Uterus (tissue), 4 donors: ENCODE results near the gene ATF4. TPM values are rescaled to one million over a fixed set of nuclear protein-coding genes. Genes with fewer than 3 reads are reported as not detected.

ENCODE experiments used
- DNase-seq, 2 donors: peaks; one replicate each; pipeline ENCODE4 v3.0.0-alpha.2; 2019 to 2020
- H3K27ac ChIP-seq, 2 donors: fragments of 200-600 bp; sonication (generic); 1 replicate in 1 of 2; 2 replicates in 1 of 2; pipeline ENCODE4 v1.5.1; 2016 to 2018
- H3K27me3 ChIP-seq, 2 donors: fragments of 200-600 bp; sonication (generic); one replicate each; pipeline ENCODE4 v1.5.1; 2018 to 2019; ENCODE audit warnings: control low read depth in 1 of 2
- H3K36me3 ChIP-seq, 2 donors: fragments of 200-600 bp; sonication (generic); one replicate each; pipeline ENCODE4 v1.5.1; 2019; ENCODE audit warnings: control low read depth in 1 of 2
- H3K4me1 ChIP-seq, 2 donors: fragments of 200-600 bp; sonication (generic); one replicate each; pipeline ENCODE4 v1.5.1; 2018 to 2019; ENCODE audit warnings: control low read depth in 1 of 2
- H3K4me3 ChIP-seq, 2 donors: fragments of 200-600 bp; sonication (generic); 1 replicate in 1 of 2; 2 replicates in 1 of 2; pipeline ENCODE4 v1.5.1; 2018 to 2019; ENCODE audit warnings: mild to moderate bottlenecking in 1 of 2
- H3K9me3 ChIP-seq, 2 donors: fragments of 200-600 bp; sonication (generic); one replicate each; pipeline ENCODE4 v1.5.1; 2019; ENCODE audit warnings: control low read depth in 1 of 2
- CTCF ChIP-seq, 4 experiments: fragments of 200-600 bp in 2 of 4; fragments of 450-650 bp in 2 of 4; sonication (generic) in 2 of 4; IDR thresholded peaks; one replicate each; pipeline ENCODE4 v1.5.1; 2016 to 2019; ENCODE audit warnings: antibody characterized with exemption in 4 of 4, mild to moderate bottlenecking in 2 of 4, moderate library complexity in 1 of 4
- POLR2A ChIP-seq, 2 donors: fragments of 450-650 bp; IDR thresholded peaks; one replicate each; pipeline ENCODE4 v1.6.1; 2016; ENCODE audit warnings: antibody characterized with exemption in 2 of 2, mild to moderate bottlenecking in 1 of 2, moderate library complexity in 1 of 2
- intact Hi-C: fragments of 100-400 bp; cut with DNase I; formaldehyde crosslinking; loops from one replicate; pipeline ENCODE4 v1.15.1; 2023; ENCODE audit warnings: low total_unique reads
- total RNA-seq, 4 donors: library from RNA; depleted of rRNA in 3 of 4; stranded (reverse); fragments of >200 nt in 3 of 4; gene quantifications; one replicate each; pipeline versions ENCODE4 v1.1.0 to v1.2.4, GENCODE V29; 2014 to 2023
- donor health status: DM: yes; HTN: yes; CAD: no.

ATF4 gene
- total RNA-seq, 4 donors from 2014 or later, result 105 to 351 (median 293) TPM

- Histone ChIP-seq H3K36me3 (no peaks in the 10 kb centered on the region), H3K9me3 (no peaks in the 10 kb centered on the region), H3K4me3 (no peak overlapping the region), H3K27ac (no peak overlapping the region), H3K4me1 (no peaks in the 10 kb centered on the region), H3K27me3 (no peaks in the 10 kb centered on the region)
- DNase-seq, result no peak
- no peak for TF ChIP-seq CTCF (IDR thresholded peaks at IDR 0.05)
- no peak for TF ChIP-seq POLR2A (IDR thresholded peaks at IDR 0.05)
- intact Hi-C loops, result no loop called here
Observed at GRCh38 chr22:39482768-39483167, 37.6 kb upstream of the ATF4 start.

GRCh38 chr22:39486951-39487825, 33.2 kb upstream of the ATF4 start:
- no peak for TF ChIP-seq POLR2A (IDR thresholded peaks at IDR 0.05)
- no peak for DNase-seq
- intact Hi-C loops, result no loop called here
- no peak overlapping the region for H3K4me3 ChIP-seq
- H3K4me1 ChIP-seq, result no peaks in the 10 kb centered on the region
- H3K36me3 ChIP-seq, result no peaks in the 10 kb centered on the region
- no peaks in the 10 kb centered on the region for H3K27me3 ChIP-seq
- no peak overlapping the region for H3K27ac ChIP-seq
- H3K9me3 ChIP-seq, result no peaks in the 10 kb centered on the region

- TF ChIP-seq POLR2A (IDR thresholded peaks at IDR 0.05) (no peak), CTCF (IDR thresholded peaks at IDR 0.05) (no peak)
- H3K27me3 ChIP-seq, result no peaks in the 10 kb centered on the region
- H3K4me3 ChIP-seq, result no peak overlapping the region
- no peak for DNase-seq
- no peaks in the 10 kb centered on the region for H3K4me1 ChIP-seq
- intact Hi-C loops, result no loop called here
- H3K27ac ChIP-seq, result no peak overlapping the region
- H3K36me3 ChIP-seq, result no peaks in the 10 kb centered on the region
- no peaks in the 10 kb centered on the region for H3K9me3 ChIP-seq
Observed at GRCh38 chr22:39487826-39488520, 32.4 kb upstream of the ATF4 start.

- intact Hi-C loops, result no loop called here
- Histone ChIP-seq H3K27me3 (no peaks in the 10 kb centered on the region), H3K4me1 (no peaks in the 10 kb centered on the region), H3K27ac (no peak overlapping the region), H3K36me3 (no peaks in the 10 kb centered on the region), H3K4me3 (no peak overlapping the region), H3K9me3 (no peaks in the 10 kb centered on the region)
- TF ChIP-seq POLR2A (IDR thresholded peaks at IDR 0.05), result no peak
- no peak for TF ChIP-seq CTCF (IDR thresholded peaks at IDR 0.05)
- no peak for DNase-seq
Observed at GRCh38 chr22:39488563-39489083, 31.7 kb upstream of the ATF4 start.

GRCh38 chr22:39489094-39490068, 31.0 kb upstream of the ATF4 start:
- Histone ChIP-seq H3K9me3 (no peaks in the 10 kb centered on the region), H3K4me3 (no peak overlapping the region), H3K27me3 (no peaks in the 10 kb centered on the region), H3K27ac (no peak overlapping the region), H3K36me3 (no peaks in the 10 kb centered on the region), H3K4me1 (no peaks in the 10 kb centered on the region)
- TF ChIP-seq CTCF (IDR thresholded peaks at IDR 0.05) (no peak), POLR2A (IDR thresholded peaks at IDR 0.05) (no peak)
- intact Hi-C loops, result no loop called here
- no peak for DNase-seq
